ENCODE data around the gene ATAD2B.
"Not testable (repeated sequence)": the region's sequence is repeated elsewhere in the genome, so short reads cannot be mapped to it uniquely, and the experiment has no call there.

ATAD2B gene

DNA sequence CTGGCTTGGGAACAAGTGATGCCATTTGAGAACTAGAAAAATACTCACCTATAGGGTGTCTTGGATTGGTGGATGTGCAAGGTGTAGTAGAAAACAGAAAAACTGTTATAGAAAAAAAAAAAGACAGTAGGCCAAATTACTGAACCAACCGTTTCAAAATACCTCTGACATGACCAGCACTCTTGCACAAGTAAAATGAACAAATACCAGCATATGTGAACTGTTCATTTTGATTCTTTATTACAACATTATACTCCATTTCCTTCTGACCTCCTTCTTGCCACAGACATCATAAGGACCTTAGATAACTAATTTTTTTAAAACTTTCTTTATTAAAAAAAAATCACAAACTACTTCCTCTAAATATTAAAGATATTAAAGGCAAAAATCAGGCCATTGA is 125.5 kb downstream of the ATAD2B start:
- DNase-seq (ENCODE audit: insufficient read length, low spot score) (no peak), FAIRE-seq (no peak)

- FAIRE-seq (no peak), DNase-seq (ENCODE audit: insufficient read length, low spot score) (no peak)
Measured at GRCh38 chr2:23794234-23794633, 132.7 kb downstream of the ATAD2B start.

- FAIRE-seq (no peak), DNase-seq (ENCODE audit: insufficient read length, low spot score) (no peak)
Measured at GRCh38 chr2:23793476-23793875, 133.4 kb downstream of the ATAD2B start.

- DNase-seq (ENCODE audit: insufficient read length, low spot score) (no peak), FAIRE-seq (no peak)
Measured at GRCh38 chr2:23791030-23791429, 135.9 kb downstream of the ATAD2B start.

DNA sequence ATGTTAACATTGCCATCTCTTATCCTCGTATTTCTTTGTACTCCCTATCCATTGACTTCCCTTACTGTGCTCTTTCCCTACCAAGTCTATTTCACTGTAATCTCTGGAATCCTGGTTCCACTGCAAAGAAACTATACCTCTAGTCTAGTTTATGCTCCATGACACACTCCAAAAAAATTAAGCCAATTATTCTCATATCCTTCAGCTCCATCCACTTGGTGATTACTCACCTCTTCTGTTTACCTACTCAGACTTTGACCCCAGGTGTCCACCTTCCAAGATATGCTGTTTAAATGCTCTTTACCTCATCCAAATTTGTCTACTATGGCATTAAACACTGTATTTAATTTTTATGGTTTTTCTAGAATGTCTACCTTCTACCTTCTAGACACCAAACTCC is 137.9 kb downstream of the ATAD2B start:
- DNase-seq (ENCODE audit: insufficient read length, low spot score) (no peak), FAIRE-seq (no peak)

DNA sequence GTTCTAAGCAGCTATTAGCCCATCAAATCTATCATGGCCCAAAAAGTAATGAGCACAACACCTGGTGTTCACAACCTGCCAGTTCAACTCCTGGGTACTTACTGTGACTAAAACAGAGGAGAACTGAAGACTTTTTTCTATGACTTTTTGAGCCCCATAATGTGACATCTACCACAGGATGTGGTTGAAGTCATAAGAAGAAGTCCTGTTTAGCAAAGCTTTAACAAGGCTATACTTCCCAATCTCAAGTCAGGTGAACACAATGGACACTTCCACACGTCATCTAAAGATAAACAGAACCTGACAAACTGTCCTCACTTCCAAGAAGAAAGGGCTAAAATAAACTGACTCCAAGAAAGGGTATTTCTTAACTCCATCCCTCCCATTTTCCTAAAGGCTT is 138.8 kb downstream of the ATAD2B start:
- no peak for DNase-seq (ENCODE audit: insufficient read length, low spot score)

GRCh38 chr2:23784971-23785370 is 142.0 kb downstream of the ATAD2B start:
- DNase-seq (ENCODE audit: insufficient read length, low spot score), result no peak
- FAIRE-seq, result no peak

More for the DNA sequence above, 138.8 kb downstream of the ATAD2B start:
- peak; percentile 57 for FAIRE-seq

GRCh38 chr2:23782646-23783045 is 144.3 kb downstream of the ATAD2B start:
- no peak for DNase-seq (ENCODE audit: insufficient read length, low spot score)
- FAIRE-seq, result no peak

GRCh38 chr2:23782126-23782525 is 144.8 kb downstream of the ATAD2B start:
- DNase-seq (ENCODE audit: insufficient read length, low spot score) (no peak), FAIRE-seq (no peak)

DNA sequence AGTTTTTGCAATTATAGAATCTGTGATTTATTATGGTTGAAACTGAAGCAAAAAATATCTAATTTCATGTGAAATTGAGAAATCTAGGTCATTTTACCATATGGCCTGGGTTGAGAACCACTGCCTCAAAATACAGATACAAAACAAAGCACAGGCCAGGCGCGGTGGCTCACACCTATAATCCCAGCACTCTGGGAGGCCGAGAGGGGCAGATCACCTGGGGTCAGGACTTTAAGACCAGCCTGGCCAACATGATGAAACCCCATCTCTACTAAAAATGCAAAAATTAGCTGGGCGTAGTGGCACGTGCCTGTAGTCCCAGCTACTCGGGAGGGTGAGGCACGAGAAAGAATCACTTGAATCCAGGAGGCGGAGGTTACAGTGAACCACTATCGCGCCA is 146.5 kb downstream of the ATAD2B start:
- not testable (repeated sequence) for FAIRE-seq; DNase-seq (ENCODE audit: insufficient read length, low spot score)

- FAIRE-seq (no peak), DNase-seq (ENCODE audit: insufficient read length, low spot score) (no peak)
Measured at GRCh38 chr2:23777826-23778225, 149.1 kb downstream of the ATAD2B start.

DNA sequence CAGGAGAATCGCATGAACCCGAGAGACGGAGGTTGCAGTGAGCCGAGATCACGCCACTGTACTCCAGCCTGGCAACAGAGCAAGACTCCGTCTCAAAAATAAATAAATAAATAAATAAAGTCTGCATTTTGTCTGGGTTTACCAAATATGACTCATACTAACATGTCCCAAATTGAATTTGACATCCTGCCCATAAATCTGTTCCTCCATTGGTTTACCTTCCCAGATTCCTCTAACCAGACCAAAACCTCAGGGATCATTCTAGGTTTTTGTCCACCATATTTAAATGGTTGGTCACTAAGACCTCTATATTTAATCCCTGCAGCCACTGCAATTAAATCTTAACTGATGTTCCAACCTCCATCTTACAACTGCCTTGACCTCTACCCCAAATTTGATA is 150.9 kb downstream of the ATAD2B start:
- FAIRE-seq, result no peak
- no peak for DNase-seq (ENCODE audit: insufficient read length, low spot score)

DNA sequence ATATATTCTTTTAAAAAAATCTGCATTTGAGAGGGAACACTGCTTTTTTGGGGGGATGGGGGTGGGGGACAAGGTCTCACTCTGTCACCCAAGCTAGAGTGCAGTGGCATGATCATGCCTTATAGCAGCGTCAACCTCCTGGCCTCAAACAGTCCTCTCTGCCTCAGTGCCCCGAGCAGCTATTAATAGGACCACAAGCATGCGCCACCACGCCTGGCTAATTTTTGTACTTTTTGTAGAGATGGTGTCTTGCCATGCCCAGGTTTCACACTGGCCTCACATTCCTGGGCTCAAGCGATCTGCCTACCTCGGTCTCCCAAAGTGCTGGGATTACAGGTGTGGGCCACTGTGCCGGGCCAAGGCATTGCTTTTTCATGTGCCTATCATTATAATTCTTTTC is 154.2 kb downstream of the ATAD2B start:
- no peak for FAIRE-seq
- no peak for DNase-seq (ENCODE audit: insufficient read length, low spot score)

GRCh38 chr2:23772056-23772455 is 154.9 kb downstream of the ATAD2B start:
- DNase-seq (ENCODE audit: insufficient read length, low spot score), result no peak
- FAIRE-seq, result no peak

- DNase-seq (ENCODE audit: insufficient read length, low spot score) (no peak), FAIRE-seq (no peak)
Measured at GRCh38 chr2:23769364-23769763, 157.6 kb downstream of the ATAD2B start.

- FAIRE-seq, result no peak
Measured at GRCh38 chr2:23767876-23768621, 158.9 kb downstream of the ATAD2B start.

GRCh38 chr2:23762141-23762540 is 164.8 kb downstream of the ATAD2B start:
- no peak for DNase-seq (ENCODE audit: insufficient read length, low spot score)
- no peak for FAIRE-seq

More at GRCh38 chr2:23767876-23768621, 158.9 kb downstream of the ATAD2B start:
- DNase-seq (ENCODE audit: insufficient read length, low spot score), result no peak

- FAIRE-seq, result no peak
- no peak for DNase-seq (ENCODE audit: insufficient read length, low spot score)
Measured at GRCh38 chr2:23761638-23762037, 165.3 kb downstream of the ATAD2B start.

DNA sequence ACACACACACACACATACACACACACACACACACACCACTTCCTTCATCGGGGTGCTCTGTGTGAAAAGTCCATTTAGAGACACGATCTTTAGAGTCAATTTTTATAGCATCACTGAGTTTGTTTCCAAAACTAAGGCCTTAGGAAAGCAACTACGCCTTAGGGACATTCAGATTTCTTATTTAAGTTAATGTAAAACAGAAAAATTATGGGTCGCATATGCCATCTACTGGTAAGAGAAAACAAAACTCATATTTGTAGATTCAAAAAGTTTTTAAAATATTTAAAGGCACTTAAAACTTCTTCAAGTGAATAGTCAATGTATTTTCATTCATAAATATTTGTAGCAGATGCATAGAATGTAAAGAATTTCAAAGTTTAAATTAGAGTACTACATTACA is 166.2 kb downstream of the ATAD2B start:
- peak; percentile 18 for DNase-seq (ENCODE audit: insufficient read length, low spot score)
- no peak for FAIRE-seq

DNA sequence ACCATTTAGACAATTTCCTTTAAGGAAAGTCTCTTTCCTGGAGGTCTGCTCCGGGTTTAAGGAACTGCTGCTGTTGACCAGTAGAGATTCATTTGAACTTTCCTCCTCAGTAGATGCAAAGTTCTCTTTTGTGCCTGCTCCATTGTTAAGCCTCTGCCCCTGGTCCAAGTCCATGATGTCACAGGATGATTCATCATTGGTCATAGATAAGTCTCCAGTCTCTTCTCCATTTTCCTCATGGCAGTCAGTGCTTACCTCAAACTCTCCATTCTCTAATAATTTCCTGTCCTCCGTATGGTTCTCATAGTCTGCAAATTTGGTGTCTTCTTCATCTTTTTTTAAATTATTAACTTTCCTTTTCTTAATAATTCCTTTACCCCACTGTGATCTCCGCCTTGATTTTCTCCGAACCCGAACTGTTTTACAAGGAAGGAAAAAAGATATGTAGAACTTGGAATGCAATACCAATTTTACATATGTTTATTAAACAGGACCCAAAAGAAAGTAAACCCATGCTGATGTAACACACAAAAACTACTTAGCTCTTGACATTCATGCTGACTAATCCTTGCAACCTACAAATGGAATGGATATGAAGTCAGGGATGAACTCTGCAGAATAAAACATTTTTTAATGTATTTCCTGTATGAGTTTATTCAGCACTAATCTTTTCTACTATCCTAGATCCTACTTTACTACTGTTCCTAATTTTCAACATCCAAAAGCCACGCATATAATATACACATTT is 169.1 kb downstream of the ATAD2B start:
- FAIRE-seq (no peak), DNase-seq (ENCODE audit: insufficient read length, low spot score) (peak; percentile 10)

GRCh38 chr2:23756593-23757292 is 170.2 kb downstream of the ATAD2B start:
- DNase-seq (ENCODE audit: insufficient read length, low spot score) (no peak), FAIRE-seq (no peak)

DNA sequence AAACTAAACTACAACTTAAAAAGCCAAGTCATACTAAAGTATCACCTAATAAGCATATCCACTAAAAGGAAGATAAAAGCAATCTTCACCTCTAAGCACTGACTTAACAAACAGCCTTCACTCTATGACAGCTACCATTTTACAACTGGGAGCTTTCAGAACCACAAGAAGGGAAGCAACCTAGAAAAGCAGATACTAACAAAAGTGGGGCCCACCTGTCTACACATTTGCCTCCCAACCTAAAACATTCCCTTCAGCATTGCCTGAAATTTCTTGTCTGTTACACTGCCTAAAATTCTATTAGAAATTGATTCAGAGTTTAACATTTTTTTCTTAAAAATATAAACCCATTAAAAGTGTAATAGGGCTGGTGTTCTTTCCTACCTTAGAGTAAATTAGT is 172.0 kb downstream of the ATAD2B start:
- FAIRE-seq (no peak), DNase-seq (ENCODE audit: insufficient read length, low spot score) (no peak)
